ENCODE results near the gene RBM26. TPM values are rescaled to one million over a fixed set of nuclear protein-coding genes. Genes with fewer than 3 reads are reported as not detected.

Gene RBM26
- total and polyA plus RNA-seq, 12 donors, result 7.5 to 46.8 (median 24.5) TPM

DNA sequence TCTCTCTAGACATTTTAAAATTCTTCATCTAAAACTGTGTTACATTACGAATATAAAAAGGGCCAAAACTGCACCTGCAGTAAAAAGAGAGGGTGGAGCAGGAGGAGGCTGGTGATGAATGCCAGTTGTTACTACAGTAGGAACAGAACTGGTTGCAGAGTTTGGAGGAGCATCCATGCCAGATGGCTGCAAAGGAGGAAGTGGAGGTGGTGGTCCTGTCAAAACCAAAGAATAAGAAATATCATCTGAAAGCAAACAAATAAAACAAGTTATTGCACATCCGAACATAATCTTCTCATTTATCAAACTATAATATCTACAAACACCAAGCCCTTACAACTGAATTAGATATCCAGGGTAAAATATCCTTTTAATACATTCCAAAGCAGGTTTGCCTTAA lies 40.1 kb downstream of the RBM26 start:
- TF ChIP-seq, protein P1, sequence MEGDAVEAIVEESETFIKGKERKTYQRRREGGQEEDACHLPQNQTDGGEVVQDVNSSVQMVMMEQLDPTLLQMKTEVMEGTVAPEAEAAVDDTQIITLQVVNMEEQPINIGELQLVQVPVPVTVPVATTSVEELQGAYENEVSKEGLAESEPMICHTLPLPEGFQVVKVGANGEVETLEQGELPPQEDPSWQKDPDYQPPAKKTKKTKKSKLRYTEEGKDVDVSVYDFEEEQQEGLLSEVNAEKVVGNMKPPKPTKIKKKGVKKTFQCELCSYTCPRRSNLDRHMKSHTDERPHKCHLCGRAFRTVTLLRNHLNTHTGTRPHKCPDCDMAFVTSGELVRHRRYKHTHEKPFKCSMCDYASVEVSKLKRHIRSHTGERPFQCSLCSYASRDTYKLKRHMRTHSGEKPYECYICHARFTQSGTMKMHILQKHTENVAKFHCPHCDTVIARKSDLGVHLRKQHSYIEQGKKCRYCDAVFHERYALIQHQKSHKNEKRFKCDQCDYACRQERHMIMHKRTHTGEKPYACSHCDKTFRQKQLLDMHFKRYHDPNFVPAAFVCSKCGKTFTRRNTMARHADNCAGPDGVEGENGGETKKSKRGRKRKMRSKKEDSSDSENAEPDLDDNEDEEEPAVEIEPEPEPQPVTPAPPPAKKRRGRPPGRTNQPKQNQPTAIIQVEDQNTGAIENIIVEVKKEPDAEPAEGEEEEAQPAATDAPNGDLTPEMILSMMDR (IDR thresholded peaks at IDR 0.05), result no peak
- intact Hi-C loops (cut with DNase I), result loop anchor here in 2 of 10 donors (2.0 to 5.0 kb wide), 2 partner anchors 13 to 34 kb away; no protein-coding TSS in a partner anchor
- 92 to 99% methylated on average over 2 of the region's 2 CpGs for WGBS, 2 donors
- H3K27ac ChIP-seq, result no peak overlapping the region
- H3K9me3 ChIP-seq, result no peaks in the 10 kb centered on the region
- H3K36me3 ChIP-seq, result peaks cover 0 to 99% (median 48%) of the 10 kb centered on the region in 9 donors
- no peak overlapping the region for H3K4me3 ChIP-seq
- no peaks in the 10 kb centered on the region for H3K27me3 ChIP-seq
- DNase-seq (no peak), ATAC-seq (no peak)
- peaks cover 0 to 11% (median 4%) of the 10 kb centered on the region in 9 donors for H3K4me1 ChIP-seq

DNA sequence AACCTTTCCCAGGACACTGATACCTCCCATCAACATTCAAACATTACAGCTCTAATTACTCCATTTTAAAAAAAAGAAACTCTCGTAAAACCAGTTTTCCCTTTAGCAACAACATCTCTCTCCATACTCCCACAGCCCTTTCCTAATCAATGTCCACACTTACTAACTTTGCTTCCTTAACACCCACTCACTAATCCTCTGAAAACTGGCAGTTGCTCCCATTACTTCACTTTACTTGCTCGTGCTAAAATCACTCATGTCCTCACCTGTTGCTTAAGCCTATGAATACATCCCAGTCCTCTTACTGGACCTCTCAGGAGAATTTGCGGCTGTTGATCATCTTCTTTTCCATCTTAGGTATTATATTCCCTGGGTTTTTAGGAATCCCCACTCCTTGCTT lies 44.8 kb downstream of the RBM26 start:
- Histone ChIP-seq H3K36me3 (peaks cover 0 to 100% (median 25%) of the 10 kb centered on the region in 9 donors), H3K9me3 (no peaks in the 10 kb centered on the region), H3K4me3 (no peak overlapping the region), H3K4me1 (peaks cover 0 to 16% (median 4%) of the 10 kb centered on the region in 9 donors), H3K27ac (no peak overlapping the region), H3K27me3 (no peaks in the 10 kb centered on the region)
- ATAC-seq (no peak), DNase-seq (no peak)
- intact Hi-C loops (cut with DNase I), result no loop called here
- WGBS, 2 donors, result 72 to 81% methylated on average over 3 of the region's 3 CpGs
- TF ChIP-seq, protein P1 (IDR thresholded peaks at IDR 0.05), result no peak

- peaks cover 0 to 16% (median 4%) of the 10 kb centered on the region in 9 donors for H3K4me1 ChIP-seq
- DNase-seq (no peak), ATAC-seq (no peak)
- intact Hi-C loops (cut with DNase I), result no loop called here
- H3K27ac ChIP-seq, result no peak overlapping the region
- no peaks in the 10 kb centered on the region for H3K9me3 ChIP-seq
- H3K36me3 ChIP-seq, result peaks cover 0 to 100% (median 18%) of the 10 kb centered on the region in 9 donors
- no peak overlapping the region for H3K4me3 ChIP-seq
- H3K27me3 ChIP-seq, result no peaks in the 10 kb centered on the region
- TF ChIP-seq, protein P1 (IDR thresholded peaks at IDR 0.05), result no peak
- 85 to 94% methylated on average over 1 of the region's 1 CpG for whole genome bisulfite sequencing, 2 donors
These were observed 46.0 kb downstream of the RBM26 start for GRCh38 chr13:79360095-79360494.

GRCh38 chr13:79359064-79359463 lies 47.0 kb downstream of the RBM26 start:
- ATAC-seq, result no peak
- H3K9me3 ChIP-seq, result no peaks in the 10 kb centered on the region
- intact Hi-C loops (cut with DNase I), result no loop called here

More at GRCh38 chr13:79359064-79359463, 47.0 kb downstream of the RBM26 start:
- no peak overlapping the region for H3K4me3 ChIP-seq
- no peak overlapping the region for H3K27ac ChIP-seq
- peaks cover 0 to 100% (median 22%) of the 10 kb centered on the region in 9 donors for H3K36me3 ChIP-seq
- peaks cover 0 to 16% (median 4%) of the 10 kb centered on the region in 9 donors for H3K4me1 ChIP-seq
- H3K27me3 ChIP-seq, result no peaks in the 10 kb centered on the region
- TF ChIP-seq, protein P1 (IDR thresholded peaks at IDR 0.05), result no peak
- DNase-seq, result no peak

All from heart right ventricle (tissue), 16 donors.